Mucosa of gallbladder (tissue), 1 donor: ENCODE data around the gene IQGAP3. TPM values are rescaled to one million over a fixed set of nuclear protein-coding genes. Genes with fewer than 3 reads are reported as not detected.
A peak's percentile ranks its signal among the peaks of the same experiment; 100 is the strongest.

Experiments
- DNase-seq: peaks from one replicate; pipeline ENCODE4 v3.0.0-alpha.2; 2020; ENCODE audit warnings: low spot score
- total RNA-seq: library from RNA; stranded (reverse); gene quantifications from one replicate; pipeline ENCODE4 v1.2.1, GENCODE V29; 2021
- donor health status: DM: no; HTN: no; CAD: no.

Gene IQGAP3
- total RNA-seq, 1 donor from 2014 or later, result 2.5 TPM

GRCh38 chr1:156513185-156513584 is 59.2 kb downstream of the IQGAP3 start:
- peak; percentile 59 for DNase-seq

GRCh38 chr1:156511644-156512043 is 60.7 kb downstream of the IQGAP3 start:
- DNase-seq, result no peak

GRCh38 chr1:156510709-156511108 is 61.7 kb downstream of the IQGAP3 start:
- DNase-seq, result peak; percentile 81

DNA sequence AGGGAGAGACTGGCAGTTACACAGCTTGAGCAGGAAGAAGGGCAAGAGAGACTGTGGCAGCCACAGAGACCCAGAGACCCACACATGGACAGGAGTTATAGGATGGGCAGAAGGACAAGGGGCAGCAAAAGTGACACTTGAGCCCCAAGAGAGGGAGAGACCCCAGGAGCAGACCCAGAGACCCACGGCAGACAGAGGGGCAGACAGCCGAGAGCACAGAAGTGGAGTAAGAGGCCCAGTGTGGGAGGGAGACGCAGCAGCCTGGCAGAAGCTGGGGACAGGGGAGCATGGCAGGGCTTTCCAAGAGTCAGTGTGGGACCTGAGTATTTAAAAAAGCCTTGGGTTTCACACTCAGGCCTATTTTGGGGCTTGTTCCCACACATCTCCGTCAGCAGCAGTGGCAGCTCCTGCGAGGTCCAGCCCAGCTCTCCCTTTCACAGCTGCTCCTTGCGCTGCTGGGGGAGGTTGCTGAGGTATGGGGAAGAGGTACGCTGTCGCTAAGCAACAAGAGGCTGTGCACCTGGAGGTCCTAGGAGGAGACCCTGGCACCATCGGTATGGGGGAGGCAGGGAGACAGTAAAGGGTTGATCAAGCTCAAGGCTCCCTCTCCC is 62.8 kb downstream of the IQGAP3 start:
- DNase-seq, result no peak

- DNase-seq, result no peak
These were observed 63.5 kb downstream of the IQGAP3 start for GRCh38 chr1:156508955-156509234.

DNA sequence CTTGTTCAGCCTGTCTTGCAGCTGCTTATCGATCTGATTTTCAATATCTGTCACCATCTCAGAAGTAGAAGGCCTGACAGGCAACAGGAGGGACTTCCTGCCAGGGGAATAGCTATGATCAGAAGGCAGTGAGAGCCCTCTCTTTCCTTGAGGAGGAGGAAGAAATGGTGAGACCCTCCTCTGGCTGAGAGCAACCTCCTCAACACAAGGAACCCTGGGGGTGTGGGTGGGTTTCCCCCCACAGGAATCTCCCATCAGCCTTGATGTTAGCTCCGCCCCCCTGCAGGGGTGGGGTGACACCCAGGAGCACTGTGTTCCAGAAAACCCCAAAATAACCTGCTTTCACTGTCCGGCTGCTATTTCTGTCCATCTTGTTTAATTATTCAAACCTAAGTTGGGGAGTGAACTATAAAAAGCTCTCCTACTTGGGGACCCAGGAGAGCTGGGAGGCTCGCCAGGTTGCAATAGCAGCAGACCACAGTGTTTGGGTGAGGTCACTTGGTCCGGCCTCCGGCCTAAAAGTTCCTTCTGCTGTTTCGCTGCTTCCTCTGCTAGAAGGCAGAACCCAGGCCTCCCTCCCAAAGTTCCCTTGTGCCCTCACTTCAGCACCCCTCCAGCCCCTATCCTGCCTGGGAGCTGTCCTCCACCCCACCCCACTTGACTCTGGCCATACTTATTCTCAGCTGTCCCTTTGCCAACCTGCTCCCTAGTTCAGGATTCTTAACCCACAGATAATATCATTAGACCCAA is 64.0 kb downstream of the IQGAP3 start:
- peak; percentile 72 for DNase-seq

DNA sequence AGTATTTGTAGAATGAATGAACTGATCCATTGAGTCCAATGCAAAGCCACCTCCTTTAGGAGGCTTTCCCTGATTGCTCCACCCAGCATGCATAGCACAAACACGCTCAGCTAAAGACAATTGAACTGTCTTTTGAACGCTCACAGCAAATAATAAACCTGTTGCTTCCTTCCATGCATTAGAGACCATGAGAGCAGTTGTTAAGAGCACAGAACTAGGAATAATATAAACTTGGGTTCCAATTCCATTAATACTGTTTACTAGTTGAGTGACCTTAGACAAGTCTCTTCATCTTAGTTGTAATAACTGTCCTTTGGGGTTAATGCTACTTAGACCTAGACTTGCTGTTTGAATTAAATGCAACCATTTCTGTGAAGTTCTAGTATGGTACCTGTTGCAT is 65.9 kb downstream of the IQGAP3 start:
- no peak for DNase-seq

GRCh38 chr1:156505679-156506298 is 66.6 kb downstream of the IQGAP3 start:
- no peak for DNase-seq

DNA sequence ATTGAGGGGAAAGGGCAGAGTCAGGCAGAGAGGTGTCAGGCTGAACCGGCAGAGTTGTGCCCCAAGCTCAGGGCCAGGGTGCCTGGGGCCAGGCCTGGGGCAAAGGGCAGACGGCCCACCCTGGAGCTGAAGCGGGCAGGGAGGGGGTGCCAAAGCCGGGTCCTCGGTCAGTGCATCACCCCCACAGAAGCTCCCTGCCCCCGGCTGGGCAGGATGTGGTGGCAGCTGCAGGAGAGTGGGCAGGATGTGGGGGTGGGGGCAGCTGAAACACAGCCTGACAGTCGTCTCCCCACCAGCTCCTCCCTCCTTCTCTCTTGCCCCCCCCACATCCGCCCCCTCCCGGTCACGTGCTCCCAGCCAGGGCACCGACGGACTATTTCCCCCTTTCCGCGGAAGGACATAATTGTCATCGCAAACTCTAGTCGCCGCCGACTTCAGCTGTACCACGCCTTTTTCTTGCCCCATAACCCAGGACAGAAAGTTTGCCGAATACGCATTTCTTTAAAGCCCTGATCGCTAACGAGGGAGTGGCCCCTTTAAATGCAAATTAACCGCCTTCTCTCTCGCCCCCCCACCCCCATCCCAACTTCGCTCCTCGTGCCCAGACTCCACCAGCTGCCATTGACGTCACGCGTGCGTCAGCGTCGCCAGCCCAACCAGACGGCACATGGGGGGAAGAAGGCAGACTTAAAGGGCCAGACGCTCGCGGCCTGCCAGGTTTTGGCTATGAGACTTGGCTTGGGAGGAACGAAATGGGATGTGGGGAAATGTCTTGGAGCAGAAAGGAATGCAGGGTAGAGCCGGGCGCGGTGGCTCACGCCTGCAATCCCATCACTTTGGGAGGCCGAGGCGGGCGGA is 67.3 kb downstream of the IQGAP3 start:
- peak; percentile 100 for DNase-seq

DNA sequence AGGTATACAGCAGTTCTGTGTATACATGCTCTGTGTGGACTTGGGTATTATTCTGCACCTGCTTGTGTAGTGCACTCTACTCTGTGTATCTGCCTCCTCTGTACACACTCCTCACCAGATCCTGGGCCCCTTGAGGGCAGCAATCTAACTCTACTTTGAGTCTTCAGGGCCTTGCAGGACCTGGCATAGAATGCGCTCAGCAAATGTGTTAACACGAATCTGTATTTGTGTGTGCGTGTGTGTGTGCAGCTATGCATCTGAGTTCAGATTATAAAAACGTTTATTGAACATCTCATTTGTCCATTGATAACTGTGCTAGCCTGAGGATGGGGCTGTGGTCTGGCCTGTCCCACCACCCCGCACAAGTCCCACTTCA is 67.9 kb downstream of the IQGAP3 start:
- DNase-seq, result no peak

- DNase-seq, result no peak
These were observed 68.5 kb downstream of the IQGAP3 start for GRCh38 chr1:156503698-156504437.

GRCh38 chr1:156502894-156503697 is 69.3 kb downstream of the IQGAP3 start:
- DNase-seq, result peak; percentile 80

GRCh38 chr1:156502391-156502893 is 69.9 kb downstream of the IQGAP3 start:
- no peak for DNase-seq

DNA sequence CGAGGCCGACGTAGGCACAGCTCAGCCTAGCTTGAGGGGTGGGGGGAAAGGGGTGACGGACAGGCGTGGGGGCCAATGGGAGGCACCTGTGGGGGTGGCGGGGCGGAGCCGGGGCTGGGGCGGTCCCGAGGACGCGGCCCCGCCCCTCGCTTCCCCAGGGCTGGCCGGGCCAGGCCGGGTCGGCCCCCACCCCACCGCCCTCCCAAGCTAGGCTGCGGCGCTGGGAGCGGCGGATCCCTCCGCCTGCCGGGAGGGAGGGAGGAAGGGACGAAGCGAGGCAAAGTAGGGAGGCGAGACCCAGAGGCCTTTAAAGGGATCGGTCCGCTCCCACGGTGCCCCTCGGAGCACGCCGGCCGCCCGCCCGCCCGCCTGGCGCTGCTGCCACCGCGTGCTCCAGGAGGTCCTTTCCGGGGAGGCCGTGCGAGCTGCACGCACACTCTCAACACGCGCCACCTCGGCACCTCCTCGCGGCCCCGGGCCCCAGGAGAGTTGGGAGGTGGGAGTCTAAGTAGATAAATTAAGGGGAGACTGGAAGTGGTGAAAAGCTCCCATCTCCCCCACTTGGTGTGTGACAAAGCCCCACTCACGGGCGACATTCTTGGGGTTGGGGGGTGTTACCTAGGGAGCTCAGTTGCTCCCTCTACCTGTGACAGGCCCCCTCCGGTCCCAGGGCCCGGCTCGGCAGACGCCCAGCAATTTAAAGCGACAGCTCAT is 71.4 kb downstream of the IQGAP3 start:
- DNase-seq, result peak; percentile 95

DNA sequence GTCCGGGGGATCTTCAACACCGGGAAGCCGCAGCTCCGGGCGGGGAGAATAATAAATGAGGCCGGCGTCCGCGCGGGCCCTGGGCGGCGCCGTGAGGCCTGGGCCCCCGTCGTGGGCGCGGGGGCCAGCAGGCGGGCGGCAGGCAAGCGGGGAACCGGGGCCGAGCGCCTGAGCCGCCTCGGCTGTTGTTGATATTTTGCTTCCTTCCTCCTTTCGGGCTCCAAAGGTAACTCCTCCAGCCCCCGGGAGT is 71.9 kb downstream of the IQGAP3 start, which contains the start of gene MEF2D:
Gene MEF2D (minus strand): TSS at position 233 of the 250 bp plus-strand sequence. CDS start 17,483 bp downstream, outside the sequence.
- no peak for DNase-seq

DNA sequence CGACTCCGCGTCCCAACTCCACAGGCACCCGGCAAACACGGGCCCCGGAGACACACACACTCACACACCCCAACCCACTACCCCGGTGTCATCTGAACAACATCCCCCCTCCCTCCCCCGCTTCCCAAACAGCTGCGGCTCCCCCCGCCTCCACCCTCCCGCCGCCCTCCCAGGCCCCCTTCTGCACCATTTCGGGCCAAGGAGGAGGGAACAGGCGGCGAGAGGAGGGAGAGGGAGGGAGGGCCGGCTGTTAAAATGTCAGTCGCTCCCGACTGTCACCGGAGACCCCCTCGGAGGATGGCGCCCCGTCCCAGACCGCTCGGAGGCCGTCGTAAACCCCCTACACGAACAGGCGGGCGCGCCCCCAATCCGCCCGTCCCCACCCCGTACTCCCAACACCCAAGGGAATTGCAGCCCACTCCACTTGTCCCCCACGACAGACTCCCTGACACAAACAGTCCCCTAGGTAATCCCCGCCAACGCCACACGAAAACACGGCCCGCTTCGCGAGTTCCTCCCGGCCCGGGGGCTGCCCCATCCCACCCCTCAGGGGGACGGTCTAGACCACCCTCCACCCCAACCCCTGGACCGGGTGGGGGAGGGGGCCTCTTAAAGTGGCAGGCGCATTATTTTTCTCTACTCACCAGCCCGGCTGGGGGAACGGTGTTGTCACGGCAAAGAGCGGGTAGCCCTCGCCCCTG is 72.4 kb downstream of the IQGAP3 start:
- no peak for DNase-seq

GRCh38 chr1:156499194-156499841 is 73.0 kb downstream of the IQGAP3 start:
- DNase-seq, result no peak

DNA sequence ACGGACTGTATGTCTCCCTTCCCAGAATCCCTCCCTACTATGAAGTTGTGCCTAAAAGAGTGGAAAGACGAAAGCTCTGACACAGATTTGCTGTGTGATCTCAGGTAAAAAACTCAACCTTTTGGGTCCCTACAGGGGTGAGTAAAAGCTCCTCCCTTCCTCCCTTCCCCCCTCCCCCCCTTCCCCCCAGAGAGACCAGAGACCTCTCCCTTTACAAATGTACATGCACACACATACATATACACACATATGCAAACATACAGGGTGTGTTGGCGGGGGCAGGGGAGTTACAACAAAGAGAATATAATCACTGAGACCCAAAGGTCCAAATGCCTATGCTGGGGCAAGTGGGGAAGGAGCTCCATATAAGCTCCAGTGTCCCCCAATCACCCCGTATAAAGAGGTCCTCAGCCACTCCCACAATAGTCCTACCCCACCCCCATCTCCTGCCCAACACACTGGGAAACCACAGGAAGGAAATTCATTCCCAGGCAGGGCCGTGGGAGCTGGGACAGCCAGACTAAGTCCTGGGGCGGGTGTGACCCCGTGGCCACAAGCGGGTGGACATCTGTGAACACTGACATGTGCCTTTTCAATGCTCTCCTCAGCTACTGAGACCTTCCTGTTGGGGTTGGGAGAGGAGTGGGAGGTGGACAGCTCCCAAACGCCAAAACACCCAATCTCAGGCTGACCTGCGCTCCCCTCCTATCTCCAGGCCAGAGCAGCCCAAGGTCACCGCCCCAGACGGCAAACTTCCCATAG is 73.8 kb downstream of the IQGAP3 start:
- DNase-seq, result no peak
